ENCODE results near the gene LIN7A. TPM values are rescaled to one million over a fixed set of nuclear protein-coding genes. Genes with fewer than 3 reads are reported as not detected.
"Not testable (repeated sequence)": the region's sequence is repeated elsewhere in the genome, so short reads cannot be mapped to it uniquely, and the experiment has no call there.

The LIN7A gene
- total RNA-seq, 1 donor, result 0.81 TPM

- no peak for DNase-seq (ENCODE audit: low read depth in 2 of 3, low spot score in 2 of 3)
These were observed 13.3 kb downstream of the LIN7A start for GRCh38 chr12:80924437-80924836.

GRCh38 chr12:80920006-80920405, 17.7 kb downstream of the LIN7A start:
- no peak for DNase-seq (ENCODE audit: low read depth in 2 of 3, low spot score in 2 of 3)

- no peak for DNase-seq (ENCODE audit: low read depth in 2 of 3, low spot score in 2 of 3)
These were observed 20.1 kb downstream of the LIN7A start for GRCh38 chr12:80917651-80918050.

- DNase-seq (ENCODE audit: low read depth in 2 of 3, low spot score in 2 of 3), result no peak
These were observed 24.6 kb downstream of the LIN7A start for GRCh38 chr12:80912901-80913770.

GRCh38 chr12:80909370-80909769, 28.4 kb downstream of the LIN7A start:
- no peak for DNase-seq (ENCODE audit: low read depth in 2 of 3, low spot score in 2 of 3)

- DNase-seq (ENCODE audit: low read depth in 2 of 3, low spot score in 2 of 3), result no peak
These were observed 35.0 kb downstream of the LIN7A start for GRCh38 chr12:80902711-80903110.

GRCh38 chr12:80901661-80902060, 36.1 kb downstream of the LIN7A start:
- no peak for DNase-seq (ENCODE audit: low read depth in 2 of 3, low spot score in 2 of 3)

GRCh38 chr12:80895240-80895639, 42.5 kb downstream of the LIN7A start:
- no peak for DNase-seq (ENCODE audit: low read depth in 2 of 3, low spot score in 2 of 3)

GRCh38 chr12:80894179-80894578, 43.6 kb downstream of the LIN7A start:
- no peak for DNase-seq (ENCODE audit: low read depth in 2 of 3, low spot score in 2 of 3)

GRCh38 chr12:80892597-80893445, 44.9 kb downstream of the LIN7A start:
- DNase-seq (ENCODE audit: low read depth in 2 of 3, low spot score in 2 of 3), result no peak

GRCh38 chr12:80884651-80885050, 53.1 kb downstream of the LIN7A start:
- no peak for DNase-seq (ENCODE audit: low read depth in 2 of 3, low spot score in 2 of 3)

GRCh38 chr12:80881106-80881505, 56.6 kb downstream of the LIN7A start:
- DNase-seq (ENCODE audit: low read depth in 2 of 3, low spot score in 2 of 3), result no peak

GRCh38 chr12:80878452-80878851, 59.3 kb downstream of the LIN7A start:
- DNase-seq (ENCODE audit: low read depth in 2 of 3, low spot score in 2 of 3), result not testable (repeated sequence)

- no peak for DNase-seq (ENCODE audit: low read depth in 2 of 3, low spot score in 2 of 3)
These were observed 59.9 kb downstream of the LIN7A start for GRCh38 chr12:80877721-80878265.

GRCh38 chr12:80872053-80872452, 65.7 kb downstream of the LIN7A start:
- no peak for DNase-seq (ENCODE audit: low read depth in 2 of 3, low spot score in 2 of 3)

GRCh38 chr12:80869264-80869663, 68.5 kb downstream of the LIN7A start:
- DNase-seq (ENCODE audit: low read depth in 2 of 3, low spot score in 2 of 3), result no peak

- DNase-seq (ENCODE audit: low read depth in 2 of 3, low spot score in 2 of 3), result no peak
These were observed 69.2 kb downstream of the LIN7A start for GRCh38 chr12:80868576-80868975.

GRCh38 chr12:80867941-80868340, 69.8 kb downstream of the LIN7A start:
- DNase-seq (ENCODE audit: low read depth in 2 of 3, low spot score in 2 of 3), result no peak

- no peak for DNase-seq (ENCODE audit: low read depth in 2 of 3, low spot score in 2 of 3)
These were observed 73.5 kb downstream of the LIN7A start for GRCh38 chr12:80864046-80864735.

- DNase-seq (ENCODE audit: low read depth in 2 of 3, low spot score in 2 of 3), result no peak
These were observed 75.2 kb downstream of the LIN7A start for GRCh38 chr12:80862531-80862930.
